HEK293T (cell line): ENCODE data around the gene MGMT.

ENCODE experiments used
- CTCF ChIA-PET: fragments of 350-600 bp; formaldehyde crosslinking; extraction: SDS; loops from one replicate; lab custom pipeline; 2021; ENCODE audit warnings: antibody characterized with exemption, inconsistent platforms; lab: Yijun Ruan, JAX
- POLR2A ChIA-PET: fragments of 350-600 bp; formaldehyde crosslinking; extraction: SDS; loops from one replicate; lab custom pipeline; 2020; ENCODE audit warnings: antibody characterized with exemption, inconsistent platforms; lab: Yijun Ruan, JAX
- DNase-seq: peaks from one replicate; pipeline ENCODE4 v3.0.0; 2012; ENCODE audit warnings: mixed read lengths; ENCODE audit errors: extremely low spot score
- ARNT ChIP-seq: fragments of 450-650 bp; IDR thresholded peaks from 2 replicates; pipeline ENCODE4 v1.6.1; 2017; ENCODE audit warnings: mild to moderate bottlenecking
- BHLHE40 ChIP-seq: fragments of 450-650 bp; IDR thresholded peaks from 2 replicates; pipeline ENCODE4 v1.6.1; 2016; ENCODE audit warnings: mild to moderate bottlenecking, moderate library complexity, borderline replicate concordance
- CTBP1 ChIP-seq: fragments of 450-650 bp; IDR thresholded peaks from 2 replicates; pipeline ENCODE4 v1.6.1; 2016; ENCODE audit warnings: borderline replicate concordance
- ELF4 ChIP-seq: fragments of 450-650 bp; IDR thresholded peaks from 2 replicates; pipeline ENCODE4 v1.6.1; 2017; ENCODE audit warnings: antibody characterized with exemption
- FOXA1 ChIP-seq: fragments of 450-650 bp; IDR thresholded peaks from 2 replicates; pipeline ENCODE4 v1.6.1; 2016; ENCODE audit warnings: mild to moderate bottlenecking
- FOXK2 ChIP-seq: fragments of 450-650 bp; IDR thresholded peaks from 2 replicates; pipeline ENCODE4 v1.6.1; 2016; ENCODE audit warnings: mild to moderate bottlenecking
- FOXM1 ChIP-seq: fragments of 450-650 bp; IDR thresholded peaks from 2 replicates; pipeline ENCODE4 v1.6.1; 2017; ENCODE audit warnings: mild to moderate bottlenecking, borderline replicate concordance
- HDGF ChIP-seq: fragments of 450-650 bp; IDR thresholded peaks from 2 replicates; pipeline ENCODE4 v1.6.1; 2017; ENCODE audit warnings: antibody characterized with exemption, borderline replicate concordance
- L3MBTL2 ChIP-seq: fragments of 450-650 bp; conservative IDR thresholded peaks from 2 replicates; pipeline ENCODE4 v1.6.1; 2016; ENCODE audit warnings: mild to moderate bottlenecking
- LEF1 ChIP-seq: fragments of 450-650 bp; IDR thresholded peaks from 2 replicates; pipeline ENCODE4 v1.6.1; 2017; ENCODE audit warnings: mild to moderate bottlenecking, borderline replicate concordance
- NFRKB ChIP-seq: fragments of 450-650 bp; IDR thresholded peaks from 2 replicates; pipeline ENCODE4 v1.6.1; 2016; ENCODE audit warnings: mild to moderate bottlenecking, moderate library complexity
- PKNOX1 ChIP-seq: fragments of 450-650 bp; IDR thresholded peaks from 2 replicates; pipeline ENCODE4 v1.6.1; 2016
- SP1 ChIP-seq: fragments of 450-650 bp; IDR thresholded peaks from 2 replicates; pipeline ENCODE4 v1.6.1; 2017
- SUZ12 ChIP-seq: fragments of 450-650 bp; IDR thresholded peaks from 2 replicates; pipeline ENCODE4 v1.6.1; 2016; ENCODE audit warnings: mild to moderate bottlenecking
- TARDBP ChIP-seq: fragments of 450-650 bp; IDR thresholded peaks from 2 replicates; pipeline ENCODE4 v1.6.1; 2016
- ZNF384 ChIP-seq: fragments of 450-650 bp; IDR thresholded peaks from 2 replicates; pipeline ENCODE4 v1.6.1; 2016

MGMT gene

GRCh38 chr10:129444359-129444758 is 22.7 kb upstream of the MGMT start:
- ChIA-PET POLR2A (interaction anchor here (0.6 kb wide), 1 partner anchor 104 kb away, joined by 3 read pairs; no protein-coding TSS in a partner anchor), CTCF (interaction anchor here (1.3 kb wide), 1 partner anchor 214 kb away, joined by 3 read pairs; no protein-coding TSS in a partner anchor)
- no peak for DNase-seq
- no peak for TF ChIP-seq FOXK2
- no peak for TF ChIP-seq TARDBP
- no peak for TF ChIP-seq FOXM1
- no peak for TF ChIP-seq SP1
- TF ChIP-seq HDGF = no peak
- TF ChIP-seq L3MBTL2 = no peak
- no peak for TF ChIP-seq ARNT
- TF ChIP-seq NFRKB = no peak
- no peak for TF ChIP-seq ELF4
- TF ChIP-seq FOXA1 = no peak
- no peak for TF ChIP-seq PKNOX1
- no peak for TF ChIP-seq BHLHE40
- no peak for TF ChIP-seq SUZ12
- no peak for TF ChIP-seq CTBP1
- no peak for TF ChIP-seq LEF1
- TF ChIP-seq ZNF384 = no peak

- DNase-seq = no peak
- TF ChIP-seq BHLHE40 = no peak
- TF ChIP-seq FOXA1 = no peak
- ChIA-PET CTCF (no interaction called here), POLR2A (no interaction called here)
These were observed 21.4 kb upstream of the MGMT start for GRCh38 chr10:129445436-129446182.

GRCh38 chr10:129446183-129446581 is 20.9 kb upstream of the MGMT start:
- POLR2A ChIA-PET = no interaction called here
- TF ChIP-seq FOXK2 (no peak), PKNOX1 (no peak), FOXA1 (no peak), ARNT (no peak), TARDBP (no peak), HDGF (no peak), CTBP1 (no peak), ELF4 (no peak), SP1 (no peak), FOXM1 (no peak), NFRKB (no peak), LEF1 (no peak), L3MBTL2 (no peak), ZNF384 (no peak), BHLHE40 (no peak), SUZ12 (no peak)
- no peak for DNase-seq
- CTCF ChIA-PET = no interaction called here

- CTCF ChIA-PET = no interaction called here
- POLR2A ChIA-PET = no interaction called here
- TF ChIP-seq PKNOX1 = no peak
- no peak for TF ChIP-seq ZNF384
- no peak for TF ChIP-seq LEF1
- TF ChIP-seq FOXK2 = no peak
- no peak for TF ChIP-seq SP1
- TF ChIP-seq SUZ12 = no peak
- no peak for TF ChIP-seq CTBP1
- no peak for TF ChIP-seq ELF4
- TF ChIP-seq L3MBTL2 = no peak
- TF ChIP-seq NFRKB = no peak
- no peak for TF ChIP-seq ARNT
- no peak for DNase-seq
These were observed 19.6 kb upstream of the MGMT start for GRCh38 chr10:129447486-129447885.

GRCh38 chr10:129448086-129448485 is 19.0 kb upstream of the MGMT start:
- DNase-seq = no peak
- ChIA-PET POLR2A (no interaction called here), CTCF (no interaction called here)
- TF ChIP-seq L3MBTL2 (no peak), ELF4 (no peak), BHLHE40 (no peak), TARDBP (no peak), PKNOX1 (no peak), SUZ12 (no peak), ZNF384 (no peak), NFRKB (no peak), LEF1 (no peak), FOXK2 (no peak), SP1 (no peak), FOXM1 (no peak), HDGF (no peak), FOXA1 (no peak), ARNT (no peak), CTBP1 (no peak)
